Kidney tubule cell (primary cell): Measurements from ENCODE around the gene UBASH3B.
A peak's percentile ranks its signal among the peaks of the same experiment; 100 is the strongest.

Experiments
- DNase-seq: peaks from one replicate; pipeline ENCODE4 v3.0.0-alpha.2; 2018; ENCODE audit warnings: low spot score

Gene UBASH3B

DNA sequence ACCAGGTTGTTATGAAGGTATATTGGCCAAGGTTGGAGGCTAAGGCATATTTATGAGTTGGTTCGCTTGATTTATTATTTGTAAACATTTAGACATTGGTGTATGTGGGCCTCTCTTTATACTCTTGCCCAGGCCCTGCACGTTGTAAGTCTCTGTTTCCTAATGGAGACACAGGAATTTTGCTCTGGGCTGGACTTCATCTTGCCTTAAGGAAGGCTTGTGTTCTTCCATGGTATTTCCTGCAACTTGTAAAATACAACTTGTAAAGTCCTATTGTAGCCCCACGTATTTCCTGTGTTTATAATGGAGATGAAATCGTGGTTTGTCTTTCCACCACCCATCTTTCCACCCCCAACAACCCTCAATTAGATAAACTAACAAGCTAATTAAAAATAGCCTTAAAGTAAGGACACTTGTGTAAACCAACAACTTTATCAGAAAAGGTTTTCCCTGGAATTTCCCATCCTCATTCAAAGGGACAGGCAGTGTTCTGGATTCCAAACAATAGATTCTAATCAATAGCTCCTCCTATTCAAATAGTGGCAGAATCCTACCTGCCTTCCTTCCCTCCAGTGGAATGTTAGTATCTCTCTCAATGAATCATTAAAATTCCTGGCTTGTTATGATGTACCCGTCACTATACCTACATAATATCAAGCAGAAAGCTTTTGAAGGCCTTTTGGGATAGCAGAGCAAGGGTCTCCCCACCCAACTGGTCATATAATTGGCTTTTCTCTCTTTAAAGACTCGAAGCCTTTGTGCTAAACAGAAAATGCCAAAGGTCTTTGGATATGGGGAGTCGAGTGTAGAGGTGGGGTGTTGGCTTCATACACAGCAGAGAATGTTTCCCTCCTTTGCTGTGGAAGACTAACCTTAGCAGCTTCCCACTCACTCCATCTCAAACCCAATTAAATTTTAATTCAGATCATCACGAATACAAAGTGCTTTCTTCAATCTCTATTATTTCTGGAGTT, 77.1 kb downstream of the UBASH3B start:
- DNase-seq, result peak; percentile 48

DNA sequence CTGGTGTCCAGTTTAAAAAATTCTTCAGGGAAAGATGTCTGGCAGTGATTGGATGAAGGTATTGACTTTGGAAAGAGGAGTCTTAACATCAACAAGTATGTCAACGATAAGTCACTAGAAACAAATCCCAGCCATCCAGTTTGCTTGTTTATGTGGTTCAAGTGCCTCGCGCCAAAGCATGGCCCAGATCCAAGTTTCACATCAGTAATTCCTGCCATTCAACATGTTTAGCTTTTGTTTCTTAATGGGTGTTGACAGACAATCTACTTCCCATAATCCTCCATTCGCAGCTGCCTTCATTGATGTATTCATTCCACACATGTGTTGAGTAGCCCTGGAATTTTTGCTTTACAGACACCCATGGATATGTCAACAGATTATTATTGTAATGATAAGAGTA, 77.8 kb downstream of the UBASH3B start:
- DNase-seq, result peak; percentile 57

DNA sequence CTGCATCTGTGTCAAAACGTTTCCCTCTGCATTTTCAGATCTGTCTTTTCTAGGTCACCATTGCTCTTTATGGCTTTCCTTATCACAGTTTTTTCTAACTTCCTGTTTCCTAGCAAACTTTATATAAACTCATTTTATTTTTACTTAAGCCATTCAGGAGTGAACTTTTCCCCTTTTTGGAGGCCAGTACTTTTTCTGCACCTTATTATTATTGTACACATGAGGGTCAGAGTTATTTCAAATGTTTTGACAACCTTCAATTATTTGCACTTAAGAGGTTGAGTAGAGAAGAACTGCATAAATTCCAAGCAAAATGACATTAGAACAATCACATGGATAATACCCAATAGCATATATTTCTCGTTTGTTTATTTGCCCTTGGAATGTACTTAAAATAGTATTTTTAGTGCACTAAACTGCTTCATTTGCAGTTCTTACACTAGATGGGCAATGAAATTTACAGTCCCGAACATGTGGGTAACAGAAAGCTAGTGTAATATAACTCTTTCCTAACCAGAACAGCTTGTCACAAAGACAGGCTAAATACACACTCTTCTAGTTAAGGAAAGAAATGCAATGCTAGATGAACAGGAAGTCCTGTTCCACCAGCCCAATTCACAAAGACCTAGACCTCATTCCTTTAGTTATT, 79.5 kb downstream of the UBASH3B start:
- DNase-seq, result no peak

DNA sequence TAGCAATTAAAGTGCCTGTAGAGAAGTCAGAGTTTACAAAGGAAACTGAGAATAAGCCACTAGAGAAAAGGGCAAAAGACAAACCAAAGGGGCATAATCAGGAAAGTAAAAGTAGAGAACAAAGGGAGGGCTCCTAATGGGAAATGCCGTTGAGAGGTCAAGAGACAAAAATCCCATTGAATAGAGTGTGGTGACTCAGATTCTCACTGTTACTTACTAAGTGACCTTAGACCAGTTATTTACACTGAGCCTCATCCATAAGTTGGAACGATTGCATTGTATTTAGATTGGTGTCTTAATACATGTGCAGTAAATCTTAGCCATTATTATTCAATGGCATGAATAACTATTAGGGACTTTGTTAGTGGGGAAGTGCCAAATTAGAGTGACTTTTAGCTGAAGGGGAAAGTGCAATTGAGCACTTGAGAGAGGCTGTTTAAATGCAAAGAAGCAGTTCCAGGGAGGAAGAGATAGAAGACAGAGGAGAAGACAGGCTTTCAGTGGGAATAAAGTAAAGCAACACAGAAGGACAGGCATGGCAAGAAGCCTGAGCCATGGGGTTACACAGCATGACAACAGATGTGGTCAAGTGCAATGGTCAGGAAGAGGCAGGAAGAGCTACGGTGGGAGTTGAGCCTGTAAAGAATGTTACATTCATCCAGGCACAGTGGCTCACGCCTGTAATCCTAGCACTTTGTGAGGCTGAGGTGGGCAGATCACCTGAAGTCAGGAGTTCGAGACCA, 82.6 kb downstream of the UBASH3B start:
- DNase-seq, result no peak

DNA sequence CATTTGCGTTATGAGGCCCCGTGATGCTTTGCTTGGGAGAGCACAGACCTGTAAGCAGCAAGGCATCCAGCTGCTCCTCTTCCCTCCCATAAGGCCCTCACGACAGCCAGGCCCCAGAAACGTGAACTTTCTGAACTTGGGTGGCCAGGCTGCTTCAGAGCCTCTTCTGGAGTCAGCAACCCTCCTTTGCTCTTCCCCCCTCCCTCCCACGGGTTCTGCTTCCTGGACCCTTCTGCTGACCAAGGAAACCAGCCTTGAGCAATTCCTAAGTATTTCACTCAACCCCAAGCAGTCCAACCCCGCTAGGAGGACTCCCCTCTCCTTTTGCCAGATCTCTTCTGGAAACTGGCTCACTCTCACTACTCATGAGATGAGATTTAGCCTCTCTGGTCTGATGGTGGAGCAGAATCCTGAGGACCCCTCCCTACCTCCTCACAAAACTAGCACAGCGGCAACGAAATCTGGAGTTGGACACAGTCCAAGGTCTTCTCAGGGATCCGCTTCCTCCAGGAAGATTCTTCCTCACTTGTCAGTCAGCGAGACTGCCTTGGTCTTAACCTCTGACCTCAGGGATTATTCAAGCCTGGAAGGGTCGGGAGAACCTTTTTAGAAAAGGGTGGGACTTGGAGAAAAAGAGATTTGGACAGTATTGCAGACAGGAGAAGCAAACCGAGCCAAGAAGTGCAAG, 86.2 kb downstream of the UBASH3B start:
- no peak for DNase-seq

DNA sequence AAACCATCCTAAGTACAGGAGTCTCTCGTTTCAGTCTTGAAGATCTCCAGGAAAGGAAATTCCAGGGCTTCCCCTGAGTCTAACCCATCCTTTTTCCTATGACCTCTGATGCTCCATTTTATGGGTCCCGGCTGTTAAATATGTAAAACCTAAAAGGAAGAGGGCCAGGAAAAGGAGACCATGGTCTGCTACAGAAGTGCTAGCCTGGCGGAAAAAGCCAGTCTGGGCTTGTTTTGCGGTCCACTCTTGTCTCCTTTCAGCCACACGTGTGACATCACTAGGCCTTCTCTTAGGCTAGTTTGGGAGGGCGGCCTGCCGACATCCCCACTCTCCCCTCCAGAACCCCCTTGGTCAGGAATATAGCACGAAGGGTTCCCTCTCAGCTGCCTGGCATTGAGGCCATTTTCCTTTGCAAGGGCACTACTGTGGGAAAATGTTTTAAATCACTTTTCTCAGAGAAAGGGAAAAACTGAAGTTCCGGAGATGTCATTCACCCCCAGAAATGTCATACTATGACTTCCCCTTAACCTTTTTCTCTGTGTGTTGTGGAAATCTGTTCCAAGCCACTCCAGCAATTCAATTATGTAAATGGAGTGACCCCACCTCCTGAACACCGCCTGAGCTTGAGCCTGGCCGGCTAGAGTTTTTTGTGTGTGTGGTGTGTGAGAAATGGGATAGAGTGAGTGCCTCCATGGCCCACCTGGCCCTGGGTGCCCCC, 86.9 kb downstream of the UBASH3B start:
- DNase-seq, result no peak

DNA sequence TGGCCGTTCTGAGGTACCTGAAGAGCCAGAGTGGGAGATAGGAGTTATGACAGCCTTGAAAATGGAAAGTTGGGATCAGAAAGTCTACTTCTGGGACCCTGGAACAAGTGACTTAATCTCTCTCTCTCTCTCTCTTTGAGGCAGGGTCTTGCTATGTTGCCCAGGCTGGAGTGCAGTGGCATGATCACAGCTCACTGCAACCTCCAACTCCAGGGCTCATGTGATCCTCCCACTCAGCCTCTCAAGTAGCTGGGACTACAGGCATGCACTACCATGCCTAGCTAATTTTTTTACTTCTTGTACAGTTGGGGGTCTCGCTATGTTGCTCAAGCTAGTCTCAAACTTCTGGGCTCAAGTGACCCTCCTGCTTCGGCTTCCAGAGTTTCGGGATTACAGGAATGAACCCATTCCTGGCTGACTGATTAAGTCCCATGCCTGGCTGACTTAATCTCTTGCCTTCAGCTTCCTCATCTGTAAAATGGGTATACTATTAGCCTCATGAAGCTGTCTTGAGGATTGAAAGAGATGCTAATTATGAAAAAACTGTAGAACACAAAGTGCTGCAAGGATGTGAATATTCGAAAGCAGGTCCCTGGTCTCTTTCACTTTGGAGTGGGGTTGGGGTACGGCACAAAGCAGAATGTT, 87.7 kb downstream of the UBASH3B start:
- DNase-seq, result no peak

DNA sequence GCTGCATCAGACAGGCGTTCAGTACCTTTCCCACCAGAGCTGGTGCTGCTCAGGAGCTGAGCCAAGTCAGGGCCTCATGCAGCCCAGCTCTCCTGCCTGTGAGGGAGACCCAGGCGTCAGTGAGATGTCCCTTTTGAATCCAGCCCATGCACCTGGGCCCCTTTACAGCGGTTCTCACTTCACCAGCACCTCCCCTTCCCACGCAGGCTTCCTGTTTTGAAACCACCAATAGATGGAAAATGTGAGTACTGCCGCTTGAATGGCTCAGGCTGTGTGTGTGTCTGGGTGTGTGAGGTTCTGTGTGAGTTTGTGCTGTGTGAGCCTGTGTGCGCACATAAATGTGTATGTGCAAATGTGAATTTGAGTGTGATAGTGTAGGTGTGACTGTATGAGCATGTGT, 88.4 kb downstream of the UBASH3B start:
- no peak for DNase-seq

DNA sequence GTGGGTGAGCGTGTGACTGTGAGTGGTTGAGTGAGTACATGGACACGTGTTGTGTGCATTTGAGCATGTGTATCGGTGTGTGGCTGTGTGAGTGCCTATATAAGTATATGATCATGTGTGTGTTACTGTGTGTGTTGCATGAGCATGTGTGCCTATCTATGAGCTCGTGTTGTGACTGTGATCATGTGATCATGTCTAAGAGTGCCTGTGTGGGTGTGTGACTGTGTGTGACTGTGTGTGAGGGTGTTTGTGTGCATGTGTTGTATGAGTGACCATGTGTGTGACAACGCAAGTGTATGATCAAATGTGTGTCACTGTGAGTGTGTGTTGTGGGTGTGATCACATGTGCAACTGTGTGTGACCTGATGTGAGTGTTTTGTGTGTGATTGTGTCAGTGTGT, 88.8 kb downstream of the UBASH3B start:
- DNase-seq, result no peak

DNA sequence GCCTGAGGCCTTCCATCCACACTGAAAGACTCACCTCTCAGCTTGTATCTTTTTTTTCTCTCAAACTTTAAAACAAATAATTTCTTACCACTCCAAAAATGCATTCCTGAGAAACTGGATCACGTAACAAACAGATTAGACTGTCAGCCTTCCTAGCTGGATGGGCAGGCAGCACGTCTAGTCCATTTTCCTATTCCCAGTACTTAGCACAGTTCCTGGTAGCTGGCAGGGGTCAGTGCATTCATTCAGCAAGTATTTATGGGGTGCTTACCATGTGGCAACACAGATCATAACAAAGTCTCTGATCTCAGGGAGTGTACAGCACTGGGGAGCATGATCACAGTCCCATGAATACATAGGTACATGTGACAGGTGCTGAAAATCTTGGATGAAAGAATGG, 89.6 kb downstream of the UBASH3B start:
- DNase-seq, result no peak

DNA sequence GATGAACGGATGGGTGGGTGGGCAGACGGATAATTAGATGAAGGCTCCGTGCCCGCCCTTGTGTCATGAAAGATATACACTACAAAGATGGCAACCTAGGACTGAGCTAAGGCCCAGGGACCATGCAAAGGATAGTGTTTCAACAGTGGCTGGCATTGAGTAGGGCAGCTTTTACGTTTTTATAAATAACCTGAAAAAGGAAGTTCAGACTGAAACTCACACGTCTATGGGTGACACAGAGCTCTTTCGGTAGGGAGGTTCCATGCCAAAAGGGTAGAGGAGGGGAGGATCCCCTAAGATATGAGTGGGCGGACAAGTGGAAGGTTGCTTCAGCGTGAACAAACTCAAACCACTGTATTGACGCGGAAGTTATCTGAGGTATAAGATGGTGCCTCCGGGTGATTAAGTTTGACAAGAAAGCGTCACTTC, 90.5 kb downstream of the UBASH3B start:
- DNase-seq, result no peak

DNA sequence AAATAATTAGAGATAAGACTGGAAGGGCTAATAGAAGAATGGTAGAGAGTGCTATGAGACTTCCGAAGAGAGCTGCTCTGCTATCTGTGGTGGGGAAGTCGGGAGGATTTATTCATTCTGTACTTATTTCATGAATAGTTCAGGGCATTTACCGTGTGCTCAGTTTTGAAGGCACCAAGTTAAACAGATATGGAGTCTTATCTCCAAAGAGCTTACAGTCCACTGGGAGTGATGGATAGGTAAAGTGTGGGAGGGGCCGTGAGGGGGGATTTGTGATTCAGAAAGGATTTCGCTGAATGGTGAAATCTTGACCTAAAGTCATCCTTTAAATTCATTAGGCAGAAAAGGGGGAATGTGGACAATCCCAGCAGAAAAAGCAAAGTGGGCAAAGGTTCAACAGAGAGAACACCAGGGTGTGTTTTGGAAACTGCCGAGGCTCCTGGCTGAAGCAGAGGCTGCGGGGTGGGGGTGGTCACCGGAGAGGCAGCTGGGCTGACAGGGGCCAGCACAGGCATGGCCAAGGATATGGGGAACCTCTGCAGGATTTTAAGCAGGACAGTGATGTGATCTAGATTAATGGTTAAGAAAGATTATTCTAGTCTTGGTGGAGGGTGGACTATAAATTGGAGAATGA, 91.2 kb downstream of the UBASH3B start:
- DNase-seq, result no peak

DNA sequence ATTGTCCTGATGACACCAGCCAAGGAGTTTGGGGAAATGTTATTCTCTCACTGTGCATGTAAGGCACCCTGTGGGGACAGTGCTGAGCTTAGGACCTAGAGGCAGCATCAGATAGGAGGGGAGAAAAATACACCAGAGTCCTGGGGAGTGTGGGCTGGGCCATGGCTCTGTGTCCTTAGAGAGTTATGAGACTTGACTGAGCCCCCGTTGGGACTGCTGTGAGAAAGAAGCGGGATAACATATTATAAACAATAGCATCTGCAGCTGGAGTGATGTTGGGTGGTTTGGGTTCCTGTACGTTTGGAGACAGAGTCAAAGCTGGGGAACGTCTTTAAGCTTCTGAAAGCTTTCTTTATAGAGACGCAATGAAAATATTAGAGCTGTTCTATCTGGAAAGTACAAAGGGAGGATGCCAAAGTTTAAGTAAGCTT, 91.8 kb downstream of the UBASH3B start:
- DNase-seq, result no peak

DNA sequence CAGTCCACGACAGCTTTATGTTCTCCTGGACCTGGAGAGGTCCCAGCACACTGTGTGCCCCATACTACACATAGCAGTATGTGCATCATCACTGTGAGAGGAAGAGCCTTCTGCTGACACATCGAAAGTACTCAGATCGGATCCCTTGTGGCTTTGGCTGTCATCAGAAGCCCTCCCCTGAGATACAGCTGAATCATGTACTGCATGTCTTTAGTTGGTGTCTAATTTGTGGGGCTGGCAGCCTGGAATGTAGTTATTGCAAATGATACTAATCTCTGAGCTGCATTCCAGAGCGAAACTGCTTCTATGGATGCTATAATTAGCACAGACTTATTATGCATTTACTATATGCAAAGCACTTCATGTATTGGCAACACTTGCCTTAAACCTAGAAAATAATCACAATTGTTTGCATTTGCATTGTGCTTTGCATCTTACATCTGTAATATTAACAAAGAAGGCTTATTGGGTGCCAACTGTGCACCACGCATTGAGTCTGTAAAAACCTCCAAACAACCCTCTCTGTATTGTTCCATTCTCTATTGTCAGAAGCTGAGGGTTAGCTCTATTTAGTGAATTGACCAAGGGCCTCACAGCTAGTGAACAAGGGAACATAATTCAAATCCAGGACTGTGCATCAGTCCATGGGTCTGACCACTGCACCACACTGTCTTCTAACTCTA, 93.6 kb downstream of the UBASH3B start:
- DNase-seq, result peak; percentile 81

DNA sequence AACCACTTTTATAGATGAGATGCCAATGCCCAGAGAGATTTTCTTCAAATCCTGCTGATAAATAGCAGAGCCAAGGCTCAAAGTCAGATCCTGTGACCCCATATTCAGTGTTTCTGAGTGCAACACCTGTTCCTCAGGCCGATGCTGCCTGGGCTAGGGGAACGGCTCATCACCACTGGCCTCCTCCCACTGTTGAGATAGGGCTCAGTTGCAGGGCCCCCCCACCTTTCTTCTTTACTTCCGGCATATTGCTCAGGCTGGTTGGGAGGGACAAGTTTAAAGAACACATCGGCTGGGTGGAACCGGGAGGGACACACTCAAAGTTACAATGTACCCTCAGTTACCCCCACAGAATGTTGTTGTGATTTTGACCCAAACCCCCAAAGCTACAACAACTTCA, 94.5 kb downstream of the UBASH3B start:
- DNase-seq, result no peak

DNA sequence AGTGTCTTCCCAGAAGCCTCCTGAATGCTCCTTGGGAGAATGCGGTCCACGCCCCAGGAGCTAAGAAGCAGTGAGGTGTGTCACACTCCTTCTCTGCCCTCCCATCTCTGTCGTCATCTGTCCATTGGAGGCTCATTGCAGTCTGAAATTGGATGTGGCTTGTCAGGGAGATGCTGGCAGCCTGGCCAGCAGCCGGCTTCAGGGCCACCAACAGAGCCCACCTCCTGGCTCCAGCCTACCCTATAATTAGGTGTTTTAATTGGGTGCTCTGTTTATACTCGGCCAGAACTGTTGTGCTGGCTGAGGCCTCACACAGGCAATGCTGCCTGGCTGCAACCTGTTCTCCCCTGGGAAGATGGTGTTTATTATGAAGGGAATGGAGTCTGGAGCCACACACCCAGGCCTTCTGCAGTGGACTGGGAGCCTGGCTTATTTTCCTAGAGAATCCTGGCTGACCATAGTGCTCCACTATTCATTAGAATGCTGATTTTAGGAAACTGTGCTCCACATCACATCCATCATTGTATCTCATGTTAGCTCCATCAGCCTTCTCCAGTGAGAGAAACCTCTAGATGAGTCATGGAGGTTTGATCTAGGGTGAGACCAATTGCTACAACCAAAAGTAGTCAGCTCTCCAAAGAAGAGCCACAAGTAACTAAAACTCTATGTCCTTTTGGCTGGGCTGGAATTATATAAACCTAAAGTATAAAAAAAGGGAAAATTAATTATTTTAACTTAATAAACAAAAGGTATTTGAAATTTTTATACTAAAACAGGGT, 96.0 kb downstream of the UBASH3B start:
- DNase-seq, result peak; percentile 48

DNA sequence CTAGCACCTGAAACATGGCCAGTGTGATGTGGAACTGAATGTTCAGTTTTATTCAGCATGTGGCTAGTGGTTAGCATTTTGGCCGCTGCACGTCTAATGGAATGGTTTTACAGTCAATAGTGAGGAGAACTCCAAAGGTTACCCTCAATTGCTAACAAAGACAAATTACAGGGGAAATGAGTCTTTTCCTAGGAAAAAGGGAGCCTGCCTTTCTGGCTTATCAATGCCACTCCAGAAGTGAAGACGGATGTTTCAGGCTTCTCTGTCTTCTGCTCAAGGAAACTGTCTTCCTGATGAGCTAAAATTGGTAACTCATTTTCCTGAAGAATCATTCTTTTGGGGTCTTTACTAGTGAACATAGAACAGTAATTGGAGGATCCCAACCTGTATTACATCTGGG, 98.5 kb downstream of the UBASH3B start:
- DNase-seq, result no peak

DNA sequence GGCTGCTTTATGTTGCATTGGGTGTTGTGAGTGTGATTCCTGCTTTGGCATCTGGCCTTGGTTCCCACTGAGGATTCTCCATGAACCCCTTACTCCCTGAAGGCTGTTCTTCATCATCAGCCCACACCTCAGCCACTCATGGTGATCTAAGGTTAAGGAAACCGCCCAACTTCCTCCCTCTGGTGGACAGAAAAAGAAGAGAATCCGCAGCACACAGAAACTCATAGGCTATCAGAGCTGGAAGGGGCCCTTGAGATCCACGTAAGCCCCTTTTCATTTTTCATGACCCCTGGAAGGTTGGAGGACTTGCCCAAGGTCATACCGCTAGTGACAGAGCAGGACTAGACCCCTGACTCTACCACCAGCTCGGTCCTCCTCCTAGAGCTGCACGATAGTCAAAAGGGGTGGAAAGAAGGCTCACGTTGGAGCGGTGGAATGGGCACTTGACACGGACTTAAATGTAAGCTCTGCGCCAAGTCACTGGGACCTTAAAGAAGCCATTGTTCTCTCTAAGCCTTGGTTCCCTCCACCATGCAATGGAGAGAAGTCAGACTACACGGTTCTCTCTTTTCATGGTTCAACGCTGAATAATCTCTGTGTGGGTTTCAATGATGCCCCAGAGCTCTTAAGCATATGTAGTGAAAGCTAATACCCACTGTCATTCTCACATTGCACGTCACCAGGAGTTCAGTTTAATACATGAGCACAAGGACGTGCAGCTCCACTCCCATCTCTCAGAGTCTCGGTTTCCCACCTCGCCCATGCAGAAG, 99.2 kb downstream of the UBASH3B start:
- DNase-seq, result no peak
